ENCODE measurements around the gene ARMCX5.

GRCh38 chrX:102624105-102624504 is 24.8 kb downstream of the ARMCX5 start:
- TF ChIP-seq CTCF (IDR thresholded peaks at IDR 0.05) (no peak), POLR2A (IDR thresholded peaks at IDR 0.05) (no peak), POLR2AphosphoS5 (IDR thresholded peaks at IDR 0.05) (no peak)

Measured in prostate gland (tissue), 2 donors.